GM12872 (cell line): ENCODE measurements around the gene KIF3A.
A peak's percentile ranks its signal among the peaks of the same experiment; 100 is the strongest.

Experiments used
- TF ChIP-seq, protein P1 (sequence below): IDR thresholded peaks from 3 replicates; pipeline ENCODE4 v1.5.1; 2011; ENCODE audit warnings: low read depth, mild to moderate bottlenecking, low read length, moderate library complexity; ENCODE audit not compliant: insufficient read depth

Gene KIF3A

DNA sequence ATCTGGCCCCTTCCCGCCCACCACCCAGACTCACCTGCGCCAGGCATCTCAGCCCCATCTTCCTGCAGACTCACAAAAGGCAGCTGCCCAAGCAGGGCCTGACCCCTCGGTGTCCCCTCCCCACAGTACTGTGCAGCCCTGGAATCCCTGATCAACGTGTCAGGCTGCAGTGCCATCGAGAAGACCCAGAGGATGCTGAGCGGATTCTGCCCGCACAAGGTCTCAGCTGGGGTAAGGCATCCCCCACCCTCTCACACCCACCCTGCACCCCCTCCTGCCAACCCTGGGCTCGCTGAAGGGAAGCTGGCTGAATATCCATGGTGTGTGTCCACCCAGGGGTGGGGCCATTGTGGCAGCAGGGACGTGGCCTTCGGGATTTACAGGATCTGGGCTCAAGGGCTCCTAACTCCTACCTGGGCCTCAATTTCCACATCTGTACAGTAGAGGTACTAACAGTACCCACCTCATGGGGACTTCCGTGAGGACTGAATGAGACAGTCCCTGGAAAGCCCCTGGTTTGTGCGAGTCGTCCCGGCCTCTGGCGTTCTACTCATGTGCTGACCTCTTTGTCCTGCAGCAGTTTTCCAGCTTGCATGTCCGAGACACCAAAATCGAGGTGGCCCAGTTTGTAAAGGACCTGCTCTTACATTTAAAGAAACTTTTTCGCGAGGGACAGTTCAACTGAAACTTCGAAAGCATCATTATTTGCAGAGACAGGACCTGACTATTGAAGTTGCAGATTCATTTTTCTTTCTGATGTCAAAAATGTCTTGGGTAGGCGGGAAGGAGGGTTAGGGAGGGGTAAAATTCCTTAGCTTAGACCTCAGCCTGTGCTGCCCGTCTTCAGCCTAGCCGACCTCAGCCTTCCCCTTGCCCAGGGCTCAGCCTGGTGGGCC lies 77.5 kb downstream of the KIF3A start:
- TF ChIP-seq, protein P1, sequence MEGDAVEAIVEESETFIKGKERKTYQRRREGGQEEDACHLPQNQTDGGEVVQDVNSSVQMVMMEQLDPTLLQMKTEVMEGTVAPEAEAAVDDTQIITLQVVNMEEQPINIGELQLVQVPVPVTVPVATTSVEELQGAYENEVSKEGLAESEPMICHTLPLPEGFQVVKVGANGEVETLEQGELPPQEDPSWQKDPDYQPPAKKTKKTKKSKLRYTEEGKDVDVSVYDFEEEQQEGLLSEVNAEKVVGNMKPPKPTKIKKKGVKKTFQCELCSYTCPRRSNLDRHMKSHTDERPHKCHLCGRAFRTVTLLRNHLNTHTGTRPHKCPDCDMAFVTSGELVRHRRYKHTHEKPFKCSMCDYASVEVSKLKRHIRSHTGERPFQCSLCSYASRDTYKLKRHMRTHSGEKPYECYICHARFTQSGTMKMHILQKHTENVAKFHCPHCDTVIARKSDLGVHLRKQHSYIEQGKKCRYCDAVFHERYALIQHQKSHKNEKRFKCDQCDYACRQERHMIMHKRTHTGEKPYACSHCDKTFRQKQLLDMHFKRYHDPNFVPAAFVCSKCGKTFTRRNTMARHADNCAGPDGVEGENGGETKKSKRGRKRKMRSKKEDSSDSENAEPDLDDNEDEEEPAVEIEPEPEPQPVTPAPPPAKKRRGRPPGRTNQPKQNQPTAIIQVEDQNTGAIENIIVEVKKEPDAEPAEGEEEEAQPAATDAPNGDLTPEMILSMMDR = no peak

DNA sequence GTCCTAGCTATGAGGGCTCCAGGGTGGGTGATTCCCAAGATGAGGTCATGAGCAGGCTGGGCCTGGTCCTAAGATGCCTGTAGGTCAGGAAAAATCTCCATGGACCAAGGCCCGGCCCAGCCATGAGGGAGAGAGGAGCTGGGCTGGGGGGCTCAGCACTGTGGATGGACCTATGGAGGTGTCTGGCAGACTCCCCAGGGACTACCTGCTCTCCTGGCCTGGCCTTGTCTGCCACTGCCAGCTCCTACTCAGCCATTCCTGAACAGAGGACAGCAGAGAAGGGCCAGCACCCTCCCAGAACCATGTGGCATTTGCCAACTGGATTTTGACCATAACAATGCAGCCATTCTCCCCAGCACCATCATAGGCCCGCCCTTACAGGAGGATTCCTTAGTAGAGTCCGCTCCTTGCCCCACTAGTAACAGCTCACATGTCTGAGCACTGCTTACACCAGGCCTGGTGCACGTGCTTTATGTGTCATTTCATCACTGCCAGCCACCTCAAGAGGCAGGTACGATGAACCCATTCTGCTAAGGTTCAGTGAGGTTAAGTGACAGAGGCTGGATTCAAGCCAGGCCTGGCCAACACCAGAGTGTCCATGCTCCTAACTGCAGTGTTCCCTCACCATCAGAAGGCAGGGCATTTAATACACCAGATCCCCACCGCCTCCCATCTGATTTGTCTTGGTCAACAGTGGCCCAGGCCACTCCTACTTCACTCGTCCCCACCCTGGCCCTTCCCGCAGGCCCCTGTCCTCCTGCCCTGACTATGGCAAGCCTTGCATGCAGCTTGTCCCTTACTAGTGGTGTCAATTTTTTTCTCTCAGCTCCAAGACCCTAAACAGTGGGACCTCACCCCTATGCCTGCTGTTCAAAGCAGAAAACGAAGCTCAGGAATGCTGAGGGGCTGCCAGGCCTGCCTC lies 78.7 kb downstream of the KIF3A start:
- TF ChIP-seq, protein P1 = no peak

DNA sequence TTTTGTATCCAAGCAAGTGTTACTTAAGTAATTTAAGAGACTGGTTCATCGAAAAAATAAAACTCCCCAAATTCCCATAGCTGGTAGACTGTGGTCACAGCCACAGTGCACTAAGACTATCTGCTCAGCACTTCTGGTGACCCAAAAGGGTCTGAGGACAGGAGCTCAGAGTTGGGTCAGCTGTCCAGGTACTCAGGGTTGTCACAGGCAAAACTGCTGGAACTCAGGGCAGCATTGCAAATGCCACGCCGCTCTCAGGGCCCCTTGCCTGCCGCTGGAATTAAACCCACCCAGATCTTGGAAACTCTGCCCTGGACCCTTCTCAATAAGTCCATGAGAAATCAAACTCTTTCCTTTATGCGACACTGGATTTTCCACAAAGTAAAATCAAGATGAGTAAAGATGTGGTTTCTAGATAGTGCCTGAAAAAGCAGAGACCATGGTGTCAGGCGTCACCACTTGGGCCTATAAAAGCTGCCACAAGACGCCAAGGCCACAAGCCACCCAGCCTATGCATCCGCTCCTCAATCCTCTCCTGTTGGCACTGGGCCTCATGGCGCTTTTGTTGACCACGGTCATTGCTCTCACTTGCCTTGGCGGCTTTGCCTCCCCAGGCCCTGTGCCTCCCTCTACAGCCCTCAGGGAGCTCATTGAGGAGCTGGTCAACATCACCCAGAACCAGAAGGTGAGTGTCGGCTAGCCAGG lies 79.5 kb downstream of the KIF3A start, which contains the start of gene IL13:
TSS of gene IL13 (plus strand) at position 498 of the 705 bp plus-strand sequence. CDS start at position 512, 14 bp downstream.
- TF ChIP-seq, protein P1 = no peak

DNA sequence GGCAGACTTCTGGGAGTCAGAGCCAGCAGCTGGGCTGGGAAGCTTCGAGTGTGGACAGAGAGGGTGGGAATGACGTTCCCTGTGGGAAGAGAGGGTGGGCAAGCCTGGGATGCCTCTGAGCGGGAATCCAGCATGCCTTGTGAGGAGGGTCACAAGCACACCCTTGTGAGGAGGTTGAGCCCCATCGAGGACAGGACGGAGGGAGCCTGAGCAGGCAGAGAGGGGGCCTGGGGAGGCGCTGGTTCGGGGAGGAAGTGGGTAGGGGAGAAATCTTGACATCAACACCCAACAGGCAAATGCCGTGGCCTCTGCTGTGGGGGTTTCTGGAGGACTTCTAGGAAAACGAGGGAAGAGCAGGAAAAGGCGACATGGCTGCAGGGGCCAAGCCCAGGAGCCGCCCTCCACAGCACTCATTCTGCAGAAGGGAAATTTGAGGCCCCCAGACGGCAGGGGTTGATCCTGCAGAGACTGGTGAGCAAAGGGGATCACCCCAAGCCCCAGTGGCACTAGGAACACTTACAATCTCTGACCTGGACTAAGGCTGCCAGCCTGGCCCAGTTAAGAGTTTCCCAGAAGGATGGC lies 80.5 kb downstream of the KIF3A start:
- TF ChIP-seq, protein P1 = no peak

DNA sequence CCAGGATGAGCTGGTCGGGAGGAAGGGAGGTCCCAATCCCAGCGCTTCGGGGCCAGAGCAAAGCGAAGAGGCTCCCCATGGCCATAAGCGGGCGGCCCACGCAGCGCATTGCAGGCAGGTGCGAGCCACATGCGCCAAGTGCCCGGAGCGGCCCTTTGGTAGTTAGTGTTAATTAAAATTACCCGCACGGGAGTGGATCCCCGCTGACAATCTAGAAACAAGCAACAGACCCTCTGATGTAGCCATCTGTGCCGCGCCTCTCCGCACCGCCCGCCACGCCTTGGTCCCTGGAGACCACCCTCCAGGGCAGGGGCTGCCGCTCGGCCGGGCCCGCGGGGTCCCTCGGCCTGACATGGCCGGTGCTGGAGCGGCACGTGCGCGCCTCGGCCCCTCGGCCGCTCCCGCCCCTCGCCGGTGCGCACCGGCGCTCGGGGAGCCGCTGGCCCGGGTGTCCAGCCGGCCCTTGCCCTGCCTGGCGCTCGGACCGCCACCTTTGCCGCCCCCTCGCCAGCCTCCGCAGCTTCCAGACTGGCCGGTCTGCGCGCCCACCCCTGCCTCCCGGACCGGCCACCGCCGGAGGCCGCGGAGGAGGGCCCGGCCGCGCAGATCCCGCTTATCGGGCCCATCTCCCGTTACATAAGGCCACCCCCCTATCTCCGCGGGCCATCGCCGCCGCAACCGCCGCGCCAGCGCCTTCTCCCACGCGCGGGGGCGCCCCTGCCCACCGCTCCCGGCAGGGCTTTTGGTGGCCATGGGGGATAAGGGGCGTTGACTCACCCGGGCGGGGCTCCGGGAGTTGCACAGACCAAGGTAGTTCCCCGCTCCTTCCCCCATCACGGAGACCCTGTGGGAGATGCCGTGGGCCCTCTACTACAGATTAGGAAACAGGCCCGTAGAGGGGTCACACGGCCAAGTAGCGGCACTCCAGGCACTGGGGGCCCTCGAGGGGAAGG lies 81.2 kb downstream of the KIF3A start:
- TF ChIP-seq, protein P1 = 0 out of 3 replicates have a peak, but pooled peaks have one; percentile 8

DNA sequence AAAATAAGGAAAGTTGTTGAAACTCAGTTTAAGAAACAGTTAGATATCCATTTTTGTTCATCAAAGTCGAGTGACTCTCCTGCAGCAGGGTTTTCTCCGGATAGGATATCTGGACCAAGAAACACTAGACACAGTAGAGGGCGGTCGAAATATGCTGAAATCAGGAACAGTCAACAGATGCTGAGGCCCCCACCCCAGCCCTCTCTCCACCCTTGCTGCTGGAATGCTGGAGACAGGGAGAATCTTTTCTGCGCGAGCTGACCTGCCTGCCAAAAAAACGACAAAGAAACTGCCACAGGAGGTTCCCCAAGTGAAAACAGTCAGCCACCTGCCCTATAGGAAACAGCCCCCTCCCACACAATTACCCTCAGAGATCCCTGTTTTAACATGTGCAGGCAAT lies 83.6 kb downstream of the KIF3A start:
- TF ChIP-seq, protein P1 = no peak
